ENCODE measurements around the gene EPHA3.

DNA sequence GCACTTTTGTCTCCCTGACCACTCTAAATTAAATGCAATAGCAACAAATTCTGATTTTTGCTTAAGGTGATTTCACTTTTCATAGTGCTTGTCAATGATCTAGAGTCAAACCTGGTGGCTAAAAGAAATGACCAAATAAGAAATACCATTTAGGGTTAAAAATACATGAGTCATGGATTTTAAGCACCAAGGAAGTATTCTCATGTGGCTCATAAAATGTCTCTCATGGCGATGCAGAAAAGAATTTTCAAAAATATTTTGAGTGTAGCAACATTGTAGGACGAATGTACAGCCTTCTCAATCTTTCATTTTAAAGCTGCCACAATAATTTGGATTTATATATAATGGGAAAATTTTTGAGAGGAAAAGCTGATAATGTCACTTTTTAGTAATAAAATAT is 193.6 kb downstream of the EPHA3 start:
- TF ChIP-seq CTCF (IDR thresholded peaks at IDR 0.05) (no peak), POLR2A (IDR thresholded peaks at IDR 0.05) (no peak)

All from body of pancreas (tissue), 4 donors.